NT2/D1 (cell line): ENCODE data around the gene NFASC.

Experiments
- YY1 ChIP-seq: IDR thresholded peaks from 2 replicates; pipeline ENCODE4 v1.6.1; 2011; ENCODE audit not compliant: insufficient read length, insufficient read depth
- ZNF274 ChIP-seq: IDR thresholded peaks from 2 replicates; pipeline ENCODE4 v1.6.1; 2011; ENCODE audit warnings: mild to moderate bottlenecking, low read depth, low read length

DNA sequence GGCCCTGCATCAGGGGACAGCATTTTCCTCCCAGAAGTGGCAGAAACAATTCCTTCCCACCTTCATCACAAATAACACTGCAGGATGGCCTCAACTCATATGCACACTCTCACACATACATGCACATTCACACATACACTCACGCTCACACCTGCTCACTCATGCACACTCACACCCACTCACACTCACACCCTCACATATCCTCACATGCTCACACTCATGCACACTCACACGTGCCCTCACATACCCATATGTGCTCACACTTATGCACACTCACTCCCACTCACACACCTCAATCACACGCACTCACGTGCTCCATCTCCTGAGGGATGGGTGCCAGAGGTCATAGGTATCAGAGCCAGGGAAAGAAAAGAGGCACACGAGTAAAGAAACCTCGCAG is 77.1 kb downstream of the NFASC start:
- TF ChIP-seq ZNF274 = no peak
- TF ChIP-seq YY1 = no peak
